Keratinocyte (primary cell): ENCODE data around the gene NKD1. TPM values are rescaled to one million over a fixed set of nuclear protein-coding genes. Genes with fewer than 3 reads are reported as not detected.

ENCODE experiments used
- DNase-seq: peaks from one replicate; pipeline ENCODE4 v3.0.0-alpha.2; 2011; ENCODE audit warnings: low read depth, missing footprints, low spot score
- FAIRE-seq: peaks from 2 replicates; lab custom pipeline; 2011; peaks lifted over from hg19 to GRCh38; lab: Jason Lieb, UNC
- H2AFZ ChIP-seq: 2 replicates; pipeline ENCODE4 v1.6.0; 2012; ENCODE audit warnings: low read length, control low read depth, inconsistent platforms; ENCODE audit not compliant: control insufficient read depth
- H3K27ac ChIP-seq: 2 replicates; pipeline ENCODE4 v1.5.1; 2011; ENCODE audit warnings: low read length; ENCODE audit not compliant: control insufficient read depth, insufficient read depth
- H3K27me3 ChIP-seq: 3 replicates; pipeline ENCODE4 v1.6.0; 2011; ENCODE audit warnings: low read length; ENCODE audit not compliant: control insufficient read depth, insufficient read depth; ENCODE audit errors: extremely low read depth
- H3K36me3 ChIP-seq, 2 experiments: 2 replicates in 1 of 2; 3 replicates in 1 of 2; pipeline ENCODE4 v1.5.1; 2011; ENCODE audit warnings: low read length in 2 of 2, mild to moderate bottlenecking in 1 of 2; ENCODE audit not compliant: control insufficient read depth in 2 of 2, insufficient read depth in 2 of 2; ENCODE audit errors: extremely low read depth in 1 of 2
- H3K4me1 ChIP-seq: 3 replicates; pipeline ENCODE4 v1.5.1; 2011; ENCODE audit warnings: low read length; ENCODE audit not compliant: control insufficient read depth, insufficient read depth; ENCODE audit errors: extremely low read depth
- H3K4me2 ChIP-seq: 3 replicates; pipeline ENCODE4 v1.6.0; 2011; ENCODE audit warnings: low read depth, low read length; ENCODE audit not compliant: control insufficient read depth, insufficient read depth; ENCODE audit errors: extremely low read depth
- H3K4me3 ChIP-seq, 3 experiments: fragments of 200-600 bp in 1 of 3; sonication (generic) in 1 of 3; 2 replicates in 2 of 3; 3 replicates in 1 of 3; pipeline ENCODE4 v1.5.1; 2011 to 2016; ENCODE audit warnings: low read length in 3 of 3, mild to moderate bottlenecking in 3 of 3, control low read depth in 2 of 3, inconsistent platforms in 1 of 3, low read depth in 1 of 3, mixed read lengths in 1 of 3, mixed run types in 1 of 3, moderate library complexity in 1 of 3; ENCODE audit not compliant: control insufficient read depth in 2 of 3, insufficient read depth in 2 of 3; ENCODE audit errors: extremely low read depth in 1 of 3
- H3K79me2 ChIP-seq: 2 replicates; pipeline ENCODE4 v1.6.0; 2012; ENCODE audit warnings: low read length; ENCODE audit not compliant: control insufficient read depth, insufficient read depth
- H3K9ac ChIP-seq: 3 replicates; pipeline ENCODE4 v1.6.0; 2011; ENCODE audit warnings: low read length; ENCODE audit not compliant: control insufficient read depth, insufficient read depth; ENCODE audit errors: extremely low read depth
- H3K9me1 ChIP-seq: 3 replicates; pipeline ENCODE4 v1.6.0; 2011; ENCODE audit warnings: low read length; ENCODE audit not compliant: control insufficient read depth, insufficient read depth; ENCODE audit errors: extremely low read depth
- H3K9me3 ChIP-seq: 2 replicates; pipeline ENCODE4 v1.5.1; 2012; ENCODE audit warnings: low read depth, low read length; ENCODE audit not compliant: control insufficient read depth
- H4K20me1 ChIP-seq: 3 replicates; pipeline ENCODE4 v1.6.0; 2011; ENCODE audit warnings: low read length; ENCODE audit not compliant: control insufficient read depth, insufficient read depth; ENCODE audit errors: extremely low read depth
- EZH2 ChIP-seq: IDR thresholded peaks from one replicate; pipeline ENCODE4 v1.6.1; 2012; ENCODE audit warnings: inconsistent platforms, mild to moderate bottlenecking, low read length, moderate library complexity
- dilution Hi-C: fragments of 300-500 bp; cut with MboI; formaldehyde crosslinking; loops from one replicate; pipeline ENCODE4 v1.7.0; 2020; ENCODE audit warnings: low sequenced_read_pairs; ENCODE audit not compliant: extremely low pct_ligation_motif_present
- polyA plus RNA-seq, 5 experiments: library from polyadenylated mRNA; depleted of rRNA in 3 of 5; stranded (reverse) in 3 of 5; stranded (forward) in 1 of 5; unstranded in 1 of 5; fragments of >200 nt; gene quantifications; 1 replicate in 1 of 5; 2 replicates in 3 of 5; 3 replicates in 1 of 5; pipeline versions ENCODE4 v1.2.1 to v1.2.3, GENCODE V29; 2011 to 2012; ENCODE audit warnings: missing spikeins in 2 of 5, low read depth in 1 of 5, low replicate concordance in 1 of 5
- TF ChIP-seq, protein P1 (sequence below), 3 experiments: IDR thresholded peaks in 1 of 3; conservative IDR thresholded peaks in 1 of 3; optimal IDR thresholded peaks in 1 of 3; 2 replicates in 2 of 3; 3 replicates in 1 of 3; pipeline versions ENCODE3 to v1.5.1; 2011; ENCODE audit warnings: low read length in 3 of 3, mild to moderate bottlenecking in 3 of 3, moderate library complexity in 2 of 3, control low read depth in 1 of 3, inconsistent platforms in 1 of 3; ENCODE audit not compliant: insufficient read depth in 2 of 3; ENCODE audit errors: extremely low read depth in 1 of 3

NKD1 gene
- polyA plus RNA-seq, 1 donor (not counting 4 experiments of a cell fraction or from before 2014, with no cell fraction given) = 0.62 TPM

DNA sequence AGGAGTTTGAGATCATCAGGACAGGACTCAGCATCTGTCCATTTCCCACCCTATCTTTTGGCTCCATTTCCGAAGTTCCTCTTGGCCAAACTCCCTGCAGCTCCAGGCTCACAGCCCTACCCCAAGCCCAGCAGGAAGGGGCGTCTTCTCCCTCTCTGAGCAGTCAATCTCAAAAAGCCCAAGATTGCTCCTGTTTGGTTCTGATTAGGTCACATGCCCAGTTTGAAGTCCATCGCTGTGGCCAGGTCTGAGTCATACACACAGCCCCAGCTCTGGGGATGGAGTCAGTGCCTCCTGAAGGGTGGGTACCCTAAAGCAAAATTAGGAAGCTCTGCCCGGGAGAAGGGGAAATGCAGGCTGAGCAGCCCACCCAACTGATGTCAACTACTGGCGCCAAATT, 109.0 kb downstream of the NKD1 start:
- H3K27ac ChIP-seq = no peak overlapping the region

DNA sequence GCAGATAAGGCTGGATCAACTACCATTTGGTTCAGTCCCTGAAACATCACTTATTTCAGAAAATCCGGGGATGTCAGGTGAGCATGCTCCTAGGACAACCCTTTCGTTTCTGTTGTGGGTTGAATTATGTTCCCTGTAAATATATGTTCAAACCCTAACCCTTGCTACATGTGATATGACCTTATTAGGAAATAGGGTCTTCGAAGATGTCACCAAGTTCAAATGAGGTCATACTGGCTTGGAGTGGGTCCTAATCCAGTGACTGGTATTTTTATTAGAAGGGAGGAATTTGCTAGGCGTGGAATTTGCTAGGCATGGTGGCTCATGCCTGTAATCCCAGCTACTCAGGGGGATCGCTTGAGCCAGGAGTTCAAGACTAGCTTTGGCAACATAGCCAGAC, 111.6 kb downstream of the NKD1 start:
- no peak overlapping the region for H3K27ac ChIP-seq
- DNase-seq (no peak), FAIRE-seq (no peak)
- H3K9me1 ChIP-seq = no peaks in the 10 kb centered on the region
- no peaks in the 10 kb centered on the region for H3K27me3 ChIP-seq
- no peak overlapping the region for H3K9ac ChIP-seq
- no peaks in the 10 kb centered on the region for H3K79me2 ChIP-seq
- no peak overlapping the region for H3K4me2 ChIP-seq
- no peak for TF ChIP-seq EZH2
- TF ChIP-seq, protein P1, sequence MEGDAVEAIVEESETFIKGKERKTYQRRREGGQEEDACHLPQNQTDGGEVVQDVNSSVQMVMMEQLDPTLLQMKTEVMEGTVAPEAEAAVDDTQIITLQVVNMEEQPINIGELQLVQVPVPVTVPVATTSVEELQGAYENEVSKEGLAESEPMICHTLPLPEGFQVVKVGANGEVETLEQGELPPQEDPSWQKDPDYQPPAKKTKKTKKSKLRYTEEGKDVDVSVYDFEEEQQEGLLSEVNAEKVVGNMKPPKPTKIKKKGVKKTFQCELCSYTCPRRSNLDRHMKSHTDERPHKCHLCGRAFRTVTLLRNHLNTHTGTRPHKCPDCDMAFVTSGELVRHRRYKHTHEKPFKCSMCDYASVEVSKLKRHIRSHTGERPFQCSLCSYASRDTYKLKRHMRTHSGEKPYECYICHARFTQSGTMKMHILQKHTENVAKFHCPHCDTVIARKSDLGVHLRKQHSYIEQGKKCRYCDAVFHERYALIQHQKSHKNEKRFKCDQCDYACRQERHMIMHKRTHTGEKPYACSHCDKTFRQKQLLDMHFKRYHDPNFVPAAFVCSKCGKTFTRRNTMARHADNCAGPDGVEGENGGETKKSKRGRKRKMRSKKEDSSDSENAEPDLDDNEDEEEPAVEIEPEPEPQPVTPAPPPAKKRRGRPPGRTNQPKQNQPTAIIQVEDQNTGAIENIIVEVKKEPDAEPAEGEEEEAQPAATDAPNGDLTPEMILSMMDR (optimal IDR thresholded peaks at IDR 0.05 in 1 of 3, IDR thresholded peaks at IDR 0.05 in 1 of 3, conservative IDR thresholded peaks at IDR 0.05 in 1 of 3; ENCODE audit: extremely low read depth in 1 of 3, insufficient read depth in 2 of 3, low read length in 3 of 3) = no peak
- dilution Hi-C loops = no loop called here
- H4K20me1 ChIP-seq = no peaks in the 10 kb centered on the region
- H3K4me3 ChIP-seq = no peak overlapping the region
- no peaks in the 10 kb centered on the region for H3K9me3 ChIP-seq
- H2AFZ ChIP-seq = no peak overlapping the region
- no peaks in the 10 kb centered on the region for H3K36me3 ChIP-seq
- H3K4me1 ChIP-seq = peaks cover under 1% of the 10 kb centered on the region

More for the DNA sequence above, 109.0 kb downstream of the NKD1 start:
- FAIRE-seq (no peak), DNase-seq (no peak)
- no peak for TF ChIP-seq EZH2
- TF ChIP-seq, protein P1 (optimal IDR thresholded peaks at IDR 0.05 in 1 of 3, IDR thresholded peaks at IDR 0.05 in 1 of 3, conservative IDR thresholded peaks at IDR 0.05 in 1 of 3; ENCODE audit: extremely low read depth in 1 of 3, insufficient read depth in 2 of 3, low read length in 3 of 3) = no peak
- Histone ChIP-seq H3K9me3 (no peaks in the 10 kb centered on the region), H3K27me3 (no peaks in the 10 kb centered on the region), H4K20me1 (no peaks in the 10 kb centered on the region), H2AFZ (no peak overlapping the region), H3K9ac (no peak overlapping the region), H3K4me3 (no peak overlapping the region), H3K36me3 (no peaks in the 10 kb centered on the region), H3K9me1 (no peaks in the 10 kb centered on the region), H3K79me2 (no peaks in the 10 kb centered on the region), H3K4me2 (no peak overlapping the region), H3K4me1 (no peaks in the 10 kb centered on the region)
- dilution Hi-C loops = no loop called here
